A549 (cell line): Measurements from ENCODE around the gene HPS5.

Source experiments
- CTCF ChIP-seq: fragments of >200 bp; sonication (Bioruptor Twin); formaldehyde crosslinking; IDR thresholded peaks from 3 replicates; pipeline ENCODE4 v1.5.1; 2016
- PBX3 ChIP-seq: IDR thresholded peaks from 2 replicates; pipeline ENCODE4 v1.6.1; 2012
- POLR2A ChIP-seq: IDR thresholded peaks from 2 replicates; pipeline ENCODE4 v1.6.1; 2012; ENCODE audit warnings: mild to moderate bottlenecking, low read length
- POLR2AphosphoS2 ChIP-seq: conservative IDR thresholded peaks from 2 replicates; pipeline ENCODE4 v1.6.1; 2012; ENCODE audit warnings: low read length, improper control_type of control experiment, inconsistent platforms

DNA sequence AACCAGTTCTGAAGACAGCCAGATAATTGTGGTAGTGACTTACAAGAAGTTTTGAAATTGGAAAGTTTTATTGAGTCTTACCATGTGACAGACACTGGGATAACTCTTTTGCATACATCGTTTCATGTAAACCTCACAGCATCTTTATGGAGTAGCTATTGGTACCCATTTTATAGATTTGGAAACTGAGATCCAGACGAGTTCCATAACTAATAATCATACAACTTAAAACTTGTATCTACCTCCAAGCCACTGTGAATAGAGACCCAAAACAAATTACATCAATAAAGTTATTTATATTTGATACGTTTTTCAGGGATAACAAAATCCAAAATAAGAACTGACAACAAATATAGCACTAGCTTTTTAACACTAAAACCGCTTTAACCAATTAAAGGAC, 36.7 kb upstream of the HPS5 start:
- TF ChIP-seq POLR2A (no peak), CTCF (no peak), POLR2AphosphoS2 (no peak), PBX3 (no peak)
